ENCODE results near the gene ATRAID. TPM values are rescaled to one million over a fixed set of nuclear protein-coding genes. Genes with fewer than 3 reads are reported as not detected.

The ATRAID gene
- total RNA-seq, 1 experiment from 2014 or later, result 108 TPM

DNA sequence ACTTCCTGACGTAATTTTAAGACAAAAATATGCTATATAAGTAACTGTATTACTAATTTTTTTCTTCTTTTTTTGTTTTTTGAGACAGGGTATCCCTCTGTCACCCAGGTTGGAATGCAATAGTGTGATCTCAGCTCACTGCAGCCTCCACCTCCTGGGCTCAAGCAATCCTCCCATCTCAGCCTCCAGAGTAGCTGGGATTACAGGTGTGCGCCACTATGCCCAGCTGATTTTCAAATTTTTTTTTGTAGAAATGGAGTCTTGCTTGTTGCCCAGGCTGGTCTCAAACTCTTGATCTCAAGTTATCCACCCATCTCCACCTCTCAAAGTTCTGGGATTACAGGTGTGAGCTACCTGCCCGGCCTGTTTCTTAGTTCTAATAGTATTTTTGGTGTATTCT lies 33.4 kb upstream of the ATRAID start:
- Histone ChIP-seq H3K9me3 (ENCODE audit: control insufficient read depth, low read depth, low read length) (no peaks in the 10 kb centered on the region), H3K79me2 (ENCODE audit: insufficient read depth, low read length) (no peaks in the 10 kb centered on the region), H2BK120ac (ENCODE audit: low read depth, low read length, poor library complexity, severe bottlenecking) (no peak overlapping the region), H3K9ac (ENCODE audit: extremely low read depth, insufficient read length, low read length) (no peak overlapping the region), H3K18ac (ENCODE audit: insufficient read length, low read depth, low read length) (no peak overlapping the region), H3K4me2 (ENCODE audit: insufficient read depth, insufficient read length, low read length) (no peak overlapping the region), H3K27me3 (ENCODE audit: insufficient read depth, low read length) (no peaks in the 10 kb centered on the region), H2BK12ac (ENCODE audit: insufficient read length, low read depth, low read length) (no peak overlapping the region), H3K79me1 (ENCODE audit: insufficient read depth, low read depth, low read length, poor library complexity, severe bottlenecking) (no peaks in the 10 kb centered on the region), H4K20me1 (ENCODE audit: control insufficient read depth, insufficient read depth, insufficient read length) (no peaks in the 10 kb centered on the region), H3T11ph (ENCODE audit: low read length) (no peak overlapping the region), H3K23me2 (ENCODE audit: insufficient read length, low read depth, low read length, poor library complexity, severe bottlenecking) (no peaks in the 10 kb centered on the region), H4K5ac (ENCODE audit: insufficient read length, low read depth, low read length) (no peak overlapping the region), H3K23ac (ENCODE audit: insufficient read length, low read depth, low read length) (no peak overlapping the region), H2BK15ac (ENCODE audit: low read depth, low read length) (no peak overlapping the region), H2BK5ac (ENCODE audit: insufficient read length, low read length) (no peak overlapping the region), H4K91ac (ENCODE audit: insufficient read length, low read depth, low read length) (no peak overlapping the region), H2AFZ (ENCODE audit: low read length) (no peak overlapping the region), H3K4me1 (ENCODE audit: insufficient read depth, low read length) (no peaks in the 10 kb centered on the region), H3K14ac (ENCODE audit: insufficient read depth, low read length) (no peak overlapping the region), H3K56ac (ENCODE audit: insufficient read length, low read depth, low read length) (no peak overlapping the region), H2BK20ac (ENCODE audit: low read depth, low read length, poor library complexity, severe bottlenecking) (no peak overlapping the region), H2AK5ac (ENCODE audit: insufficient read length, low read length) (no peak overlapping the region), H3K4ac (ENCODE audit: low read depth, low read length) (no peak overlapping the region), H3K27ac (ENCODE audit: insufficient read length, low read depth, low read length) (no peak overlapping the region), H4K8ac (replicated peaks; ENCODE audit: insufficient read length, low read depth, low read length) (no peak overlapping the region)
- TF ChIP-seq, protein P1, sequence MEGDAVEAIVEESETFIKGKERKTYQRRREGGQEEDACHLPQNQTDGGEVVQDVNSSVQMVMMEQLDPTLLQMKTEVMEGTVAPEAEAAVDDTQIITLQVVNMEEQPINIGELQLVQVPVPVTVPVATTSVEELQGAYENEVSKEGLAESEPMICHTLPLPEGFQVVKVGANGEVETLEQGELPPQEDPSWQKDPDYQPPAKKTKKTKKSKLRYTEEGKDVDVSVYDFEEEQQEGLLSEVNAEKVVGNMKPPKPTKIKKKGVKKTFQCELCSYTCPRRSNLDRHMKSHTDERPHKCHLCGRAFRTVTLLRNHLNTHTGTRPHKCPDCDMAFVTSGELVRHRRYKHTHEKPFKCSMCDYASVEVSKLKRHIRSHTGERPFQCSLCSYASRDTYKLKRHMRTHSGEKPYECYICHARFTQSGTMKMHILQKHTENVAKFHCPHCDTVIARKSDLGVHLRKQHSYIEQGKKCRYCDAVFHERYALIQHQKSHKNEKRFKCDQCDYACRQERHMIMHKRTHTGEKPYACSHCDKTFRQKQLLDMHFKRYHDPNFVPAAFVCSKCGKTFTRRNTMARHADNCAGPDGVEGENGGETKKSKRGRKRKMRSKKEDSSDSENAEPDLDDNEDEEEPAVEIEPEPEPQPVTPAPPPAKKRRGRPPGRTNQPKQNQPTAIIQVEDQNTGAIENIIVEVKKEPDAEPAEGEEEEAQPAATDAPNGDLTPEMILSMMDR (conservative IDR thresholded peaks at IDR 0.05), result no peak
- peaks cover 0 to 3% of the 10 kb centered on the region in 2 experiments; a peak in 1 of 4 replicates for H3K4me1 Mint-ChIP-seq
- no peak overlapping the region for H3K27ac Mint-ChIP-seq
- no peak overlapping the region for H3K4me3 Mint-ChIP-seq
- H3K36me3 Mint-ChIP-seq (ENCODE audit: insufficient read depth in 1 of 3, low read depth in 3 of 3), result no peaks in the 10 kb centered on the region
- H3K9me3 Mint-ChIP-seq, result no peaks in the 10 kb centered on the region
- DNase-seq, result no peak
- no CpG with 5 or more reads among the region's 3 CpGs for WGBS (ENCODE audit: extremely low coverage, insufficient read length, low lambda C conversion rate)
- peaks cover 11% of the 10 kb centered on the region for H3K27me3 Mint-ChIP-seq (ENCODE audit: low read depth)
